ENCODE results near the gene SLC26A9. TPM values are rescaled to one million over a fixed set of nuclear protein-coding genes. Genes with fewer than 3 reads are reported as not detected.

SLC26A9 gene
- total and polyA plus RNA-seq, 10 of the 15 experiments (the other 5 are each of a cell fraction or from before 2014, with no cell fraction given), result 0.09 to 0.40 (median 0.17) TPM

- TF ChIP-seq ZNF274 (IDR thresholded peaks at IDR 0.05; ENCODE audit: insufficient read depth, insufficient read length) (no peak), SMC3 (IDR thresholded peaks at IDR 0.05; ENCODE audit: borderline replicate concordance, low read length) (no peak), MXI1 (IDR thresholded peaks at IDR 0.05; ENCODE audit: low read depth, low read length) (no peak), CREM (IDR thresholded peaks at IDR 0.05; ENCODE audit: low read depth) (no peak), SREBF2 (IDR thresholded peaks at IDR 0.05; ENCODE audit: low read length) (no peak)
- CTCF ChIA-PET, result interaction anchor here (0.6 to 1.2 kb wide), 2 partner anchors 42 to 149 kb away, joined by 3 to 4 read pairs; no protein-coding TSS in a partner anchor
- intact Hi-C loops (cut with micrococcal nuclease; ENCODE audit: unreplicated experiment), result no loop called here
- in situ Hi-C loops (cut with MboI), result no loop called here
- no peaks in the 10 kb centered on the region for H3K79me2 ChIP-seq (ENCODE audit: control insufficient read depth, insufficient read depth, low read length)
- BruUV-seq (replicated peaks), result no TSS peak
- no peak for ATAC-seq
- H3K9ac ChIP-seq (ENCODE audit: control insufficient read depth, insufficient read depth, low read length), result no peak overlapping the region
- RAD21 ChIA-PET (ENCODE audit: unreplicated experiment), result no interaction called here
- no peak overlapping the region for H3K4me2 ChIP-seq (ENCODE audit: control insufficient read depth, insufficient read depth)
- H3K4me3 ChIP-seq, result no peak overlapping the region
- H3K36me3 ChIP-seq (ENCODE audit: control insufficient read depth in 2 of 2, insufficient read depth in 2 of 2, low read length in 1 of 2), result no peaks in the 10 kb centered on the region
- H4K20me1 ChIP-seq (ENCODE audit: control insufficient read depth, insufficient read depth), result no peaks in the 10 kb centered on the region
- H2AFZ ChIP-seq (ENCODE audit: control insufficient read depth, low read depth, low read length), result no peak overlapping the region
- DNase-seq (ENCODE audit: low read depth, low spot score), result no peak
- H3K9me3 ChIP-seq (replicated peaks; ENCODE audit: control insufficient read depth, insufficient read depth, low read length), result no peaks in the 10 kb centered on the region
- FAIRE-seq, result no peak
- SMC1A ChIA-PET (ENCODE audit: uncharacterized antibody, unreplicated experiment), result interaction anchor here (1.4 kb wide), 1 partner anchor 143 kb away, joined by 3 read pairs; no protein-coding TSS in a partner anchor
- no peak overlapping the region for H3K27ac ChIP-seq (ENCODE audit: control insufficient read depth, insufficient read depth)
- POLR2A ChIA-PET, result no interaction called here
- H3K27me3 ChIP-seq (replicated peaks in 1 of 2; ENCODE audit: control insufficient read depth in 2 of 2, insufficient read depth in 2 of 2, low read length in 1 of 2), result peaks cover 4 to 7% of the 10 kb centered on the region in 2 experiments
- no peaks in the 10 kb centered on the region for H3K4me1 ChIP-seq (ENCODE audit: control insufficient read depth, insufficient read depth, low read length)
- 32% methylated on average over 7 of the region's 7 CpGs for WGBS (ENCODE audit: insufficient coverage, insufficient replicate concordance, low lambda C conversion rate, missing lambda C conversion rate)
These were observed 8.5 kb downstream of the SLC26A9 start for GRCh38 chr1:205934788-205935187.

- BruUV-seq (replicated peaks), result no TSS peak
- FAIRE-seq, result no peak
- ChIA-PET SMC1A (ENCODE audit: uncharacterized antibody, unreplicated experiment) (interaction anchor here (1.4 kb wide), 1 partner anchor 142 kb away, joined by 3 read pairs; no protein-coding TSS in a partner anchor), POLR2A (no interaction called here), CTCF (interaction anchor here (0.6 to 1.2 kb wide), 2 partner anchors 43 to 150 kb away, joined by 3 to 4 read pairs; no protein-coding TSS in a partner anchor), RAD21 (ENCODE audit: unreplicated experiment) (interaction anchor here (1.3 kb wide), 1 partner anchor 44 kb away, joined by 3 read pairs; no protein-coding TSS in a partner anchor)
- H3K9me3 ChIP-seq (replicated peaks; ENCODE audit: control insufficient read depth, insufficient read depth, low read length), result no peaks in the 10 kb centered on the region
- H3K4me2 ChIP-seq (ENCODE audit: control insufficient read depth, insufficient read depth), result no peak overlapping the region
- H3K27ac ChIP-seq (ENCODE audit: control insufficient read depth, insufficient read depth), result no peak overlapping the region
- no peak overlapping the region for H2AFZ ChIP-seq (ENCODE audit: control insufficient read depth, low read depth, low read length)
- intact Hi-C loops (cut with micrococcal nuclease; ENCODE audit: unreplicated experiment) (no loop called here), in situ Hi-C loops (cut with MboI) (no loop called here)
- no peaks in the 10 kb centered on the region for H3K79me2 ChIP-seq (ENCODE audit: control insufficient read depth, insufficient read depth, low read length)
- peaks cover 5 to 7% of the 10 kb centered on the region in 2 experiments for H3K27me3 ChIP-seq (replicated peaks in 1 of 2; ENCODE audit: control insufficient read depth in 2 of 2, insufficient read depth in 2 of 2, low read length in 1 of 2)
- ATAC-seq, result no peak
- H3K9ac ChIP-seq (ENCODE audit: control insufficient read depth, insufficient read depth, low read length), result no peak overlapping the region
- no peaks in the 10 kb centered on the region for H3K36me3 ChIP-seq (ENCODE audit: control insufficient read depth in 2 of 2, insufficient read depth in 2 of 2, low read length in 1 of 2)
- H3K4me1 ChIP-seq (ENCODE audit: control insufficient read depth, insufficient read depth, low read length), result no peaks in the 10 kb centered on the region
- H3K4me3 ChIP-seq, result no peak overlapping the region
- 24% methylated on average over 7 of the region's 7 CpGs for WGBS (ENCODE audit: insufficient coverage, insufficient replicate concordance, low lambda C conversion rate, missing lambda C conversion rate)
- H4K20me1 ChIP-seq (ENCODE audit: control insufficient read depth, insufficient read depth), result peaks cover 2% of the 10 kb centered on the region; the same call in 1 of the 2 replicates
- no peak for DNase-seq (ENCODE audit: low read depth, low spot score)
- TF ChIP-seq ZNF217 (IDR thresholded peaks at IDR 0.05), result no peak
- no peak for TF ChIP-seq FOXK2 (IDR thresholded peaks at IDR 0.05)
- no peak for TF ChIP-seq SKIL (IDR thresholded peaks at IDR 0.05; ENCODE audit: low read depth, poor library complexity, severe bottlenecking)
- no peak for TF ChIP-seq ZNF274 (IDR thresholded peaks at IDR 0.05; ENCODE audit: insufficient read depth, insufficient read length)
- no peak for TF ChIP-seq NKRF (conservative IDR thresholded peaks at IDR 0.05)
- no peak for TF ChIP-seq ATF7 (IDR thresholded peaks at IDR 0.05; ENCODE audit: low read depth)
These were observed 9.3 kb downstream of the SLC26A9 start for GRCh38 chr1:205933671-205934618.
